Left ventricle myocardium inferior (tissue), 1 donor: Measurements from ENCODE around the gene SLC66A2. TPM values are rescaled to one million over a fixed set of nuclear protein-coding genes. Genes with fewer than 3 reads are reported as not detected.
"Not testable (repeated sequence)": the region's sequence is repeated elsewhere in the genome, so short reads cannot be mapped to it uniquely, and the experiment has no call there.

Source experiments
- DNase-seq: peaks from one replicate; pipeline ENCODE4 v3.0.0-alpha.2; 2020
- H3K27ac ChIP-seq: fragments of 200-600 bp; replicated peaks from 2 replicates; pipeline ENCODE4 v1.8.0; 2021
- H3K27me3 ChIP-seq: fragments of 200-600 bp; 2 replicates; pipeline ENCODE4 v1.8.0; 2021; ENCODE audit warnings: low read depth
- H3K36me3 ChIP-seq: fragments of 200-600 bp; 2 replicates; pipeline ENCODE4 v1.8.0; 2021
- H3K4me1 ChIP-seq: fragments of 200-600 bp; 2 replicates; pipeline ENCODE4 v1.8.0; 2021
- H3K4me3 ChIP-seq: fragments of 200-600 bp; 2 replicates; pipeline ENCODE4 v1.8.0; 2021; ENCODE audit warnings: mild to moderate bottlenecking, moderate library complexity
- H3K9me3 ChIP-seq: fragments of 200-600 bp; replicated peaks from 2 replicates; pipeline ENCODE4 v1.8.0; 2021
- CTCF ChIP-seq: fragments of 200-600 bp; IDR thresholded peaks from 2 replicates; pipeline ENCODE4 v1.8.0; 2021; ENCODE audit warnings: antibody characterized with exemption, mild to moderate bottlenecking, borderline replicate concordance
- intact Hi-C: fragments of 100-400 bp; cut with micrococcal nuclease; formaldehyde crosslinking; loops from one replicate; pipeline ENCODE4 v1.11.0; 2022
- total RNA-seq: library from RNA; stranded (reverse); fragmentation: NEBNext Ultra II Directional; extraction: Animal tissue kit (Norgen Biotek cat#: 25700); gene quantifications from one replicate; pipeline ENCODE4 v1.2.1, GENCODE V29; 2021
- donor health status: DM: no; HTN: yes; CAD: no; lungs with severe emphysema.

SLC66A2 gene
- total RNA-seq, 1 donor from 2014 or later: 27.4 TPM

DNA sequence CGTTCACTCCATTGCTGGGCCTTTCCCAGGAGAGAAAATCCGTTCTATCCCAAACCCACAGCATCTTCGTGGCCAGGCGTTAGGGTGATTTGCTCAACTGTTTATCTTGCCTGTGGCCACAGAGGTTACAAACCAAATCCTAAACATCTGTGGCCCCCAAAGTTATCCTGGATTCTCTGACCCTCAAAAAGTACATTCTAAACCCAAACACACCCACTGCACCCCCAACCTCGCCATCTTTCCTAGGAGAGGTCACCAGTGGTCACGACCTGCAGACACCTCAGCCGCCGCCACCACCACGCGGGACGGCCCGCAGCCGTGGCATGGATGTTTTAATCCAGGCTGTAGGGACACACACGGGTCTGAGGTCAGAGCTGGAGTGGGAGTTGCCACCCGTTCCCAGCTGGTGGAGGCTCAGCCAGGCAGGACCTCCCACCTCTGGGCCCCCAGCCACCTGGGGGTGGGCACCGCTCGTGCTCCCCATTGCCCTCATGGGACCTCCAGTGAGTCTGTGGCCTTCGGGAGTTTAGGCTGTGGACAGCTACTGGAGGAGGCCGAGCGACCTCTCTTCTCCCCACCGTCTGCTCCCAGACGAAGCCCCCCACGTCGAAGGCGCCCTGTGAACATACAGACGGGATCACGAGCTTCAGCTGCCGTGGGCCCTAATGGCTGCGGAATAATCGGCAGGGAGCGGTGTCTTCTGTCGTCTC, 81.7 kb downstream of the SLC66A2 start:
- H3K4me3 ChIP-seq: no peak overlapping the region
- H3K4me1 ChIP-seq: no peaks in the 10 kb centered on the region
- no peak for DNase-seq
- intact Hi-C loops: no loop called here
- TF ChIP-seq CTCF: no peak
- H3K27me3 ChIP-seq: peaks cover 42% of the 10 kb centered on the region
- H3K36me3 ChIP-seq: no peaks in the 10 kb centered on the region
- H3K9me3 ChIP-seq: no peaks in the 10 kb centered on the region
- H3K27ac ChIP-seq: no peak overlapping the region

- H3K4me1 ChIP-seq: no peaks in the 10 kb centered on the region
- intact Hi-C loops: no loop called here
- H3K4me3 ChIP-seq: no peak overlapping the region
- no peak for TF ChIP-seq CTCF
- no peak for DNase-seq
- peaks cover 40% of the 10 kb centered on the region for H3K27me3 ChIP-seq
- H3K27ac ChIP-seq: no peak overlapping the region
- no peaks in the 10 kb centered on the region for H3K9me3 ChIP-seq
- H3K36me3 ChIP-seq: no peaks in the 10 kb centered on the region
Observed at GRCh38 chr18:79868811-79869541, 82.5 kb downstream of the SLC66A2 start.

DNA sequence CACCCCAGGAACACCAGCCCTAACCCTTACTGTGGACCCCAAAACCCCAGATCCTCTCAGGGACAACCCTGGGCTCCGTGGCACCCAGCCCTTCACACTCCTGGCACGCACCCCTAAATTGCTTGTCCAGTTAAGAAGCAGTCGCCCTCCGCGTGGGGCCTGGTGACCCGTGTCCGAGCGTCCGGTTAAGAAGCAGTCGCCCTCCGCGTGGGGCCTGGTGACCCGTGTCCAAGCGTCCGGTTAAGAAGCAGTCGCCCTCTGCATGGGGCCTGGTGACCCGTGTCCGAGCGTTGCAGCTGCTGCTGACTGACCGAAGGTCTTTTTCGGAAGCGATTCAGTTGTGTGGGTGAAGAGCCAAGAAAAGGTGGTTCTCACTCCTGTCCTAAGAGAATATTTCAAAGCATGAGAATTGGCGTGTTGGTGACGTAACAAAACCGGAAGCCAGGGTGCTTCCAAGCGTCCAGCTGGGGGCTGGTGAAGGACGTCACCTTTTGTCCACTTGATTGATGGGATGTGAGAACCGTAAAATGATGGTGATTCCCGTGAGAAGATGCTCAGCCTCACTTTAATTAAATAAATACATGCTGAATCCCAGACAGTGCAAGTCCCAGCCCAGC, 83.2 kb downstream of the SLC66A2 start:
- no peak for TF ChIP-seq CTCF
- no peaks in the 10 kb centered on the region for H3K4me1 ChIP-seq
- DNase-seq: no peak
- no peaks in the 10 kb centered on the region for H3K9me3 ChIP-seq
- no peak overlapping the region for H3K4me3 ChIP-seq
- H3K27ac ChIP-seq: no peak overlapping the region
- intact Hi-C loops: no loop called here
- peaks cover 38% of the 10 kb centered on the region for H3K27me3 ChIP-seq
- H3K36me3 ChIP-seq: no peaks in the 10 kb centered on the region

DNA sequence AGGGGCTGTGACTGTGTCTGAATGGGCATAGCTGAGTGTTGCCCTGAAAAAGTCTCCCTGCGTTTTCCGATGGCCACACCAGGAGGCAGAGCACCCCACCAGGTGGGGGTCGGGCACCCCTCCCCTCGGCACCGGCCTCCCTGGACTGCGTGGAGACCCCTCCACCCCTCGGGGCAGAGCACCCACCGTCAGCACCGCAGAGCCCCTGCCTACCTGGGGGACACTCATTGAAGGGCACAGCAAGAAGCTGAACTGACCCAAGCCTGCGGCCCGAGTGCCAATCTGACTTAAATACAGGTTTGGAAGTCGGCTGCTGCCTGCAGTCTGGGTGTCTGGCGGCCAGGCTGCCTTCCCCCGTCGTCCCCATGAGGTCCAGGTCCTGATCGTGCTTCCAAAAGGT, 83.8 kb downstream of the SLC66A2 start:
- Histone ChIP-seq H3K9me3 (peaks cover under 1% of the 10 kb centered on the region), H3K27me3 (peaks cover 38% of the 10 kb centered on the region), H3K4me3 (no peak overlapping the region), H3K4me1 (no peaks in the 10 kb centered on the region), H3K27ac (no peak overlapping the region), H3K36me3 (no peaks in the 10 kb centered on the region)
- TF ChIP-seq CTCF: no peak
- intact Hi-C loops: no loop called here
- DNase-seq: no peak

DNA sequence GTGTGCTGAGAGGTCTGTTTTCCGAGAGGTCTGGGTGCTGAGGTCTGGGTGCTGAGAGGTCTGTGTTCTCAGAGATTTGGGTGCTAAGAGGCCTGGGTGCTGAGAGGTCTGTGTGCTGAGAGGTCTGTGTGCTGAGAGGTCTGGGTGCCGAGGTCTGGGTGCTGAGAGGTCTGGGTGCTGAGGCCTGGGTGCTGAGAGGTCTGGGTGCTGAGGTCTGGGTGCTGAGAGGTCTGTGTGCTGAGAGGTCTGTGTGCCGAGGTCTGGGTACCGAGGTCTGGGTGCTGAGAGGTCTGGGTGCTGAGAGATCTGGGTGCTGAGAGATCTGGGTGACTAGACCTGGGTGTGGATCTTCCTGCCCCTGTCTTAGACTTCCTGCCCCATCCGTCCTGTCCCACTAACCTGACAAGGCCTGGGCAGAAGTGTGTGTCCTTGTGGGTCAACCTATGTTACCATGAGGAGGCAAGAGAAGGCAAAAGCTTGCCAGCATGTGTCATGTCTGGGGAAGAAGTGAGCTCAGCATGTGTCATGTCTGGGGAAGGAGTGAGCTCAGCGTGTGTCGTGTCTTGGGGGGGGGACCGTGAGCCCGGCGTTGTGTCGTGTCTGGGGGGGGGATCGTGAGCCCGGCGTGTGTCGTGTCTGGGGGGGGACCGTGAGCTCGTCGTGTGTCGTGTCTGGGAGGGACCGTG, 84.4 kb downstream of the SLC66A2 start:
- intact Hi-C loops: no loop called here
- peaks cover 7% of the 10 kb centered on the region for H3K9me3 ChIP-seq
- no peaks in the 10 kb centered on the region for H3K36me3 ChIP-seq
- no peak for TF ChIP-seq CTCF
- no peaks in the 10 kb centered on the region for H3K4me1 ChIP-seq
- no peak overlapping the region for H3K27ac ChIP-seq
- peaks cover 39% of the 10 kb centered on the region for H3K27me3 ChIP-seq
- no peak overlapping the region for H3K4me3 ChIP-seq
- DNase-seq: no peak

DNA sequence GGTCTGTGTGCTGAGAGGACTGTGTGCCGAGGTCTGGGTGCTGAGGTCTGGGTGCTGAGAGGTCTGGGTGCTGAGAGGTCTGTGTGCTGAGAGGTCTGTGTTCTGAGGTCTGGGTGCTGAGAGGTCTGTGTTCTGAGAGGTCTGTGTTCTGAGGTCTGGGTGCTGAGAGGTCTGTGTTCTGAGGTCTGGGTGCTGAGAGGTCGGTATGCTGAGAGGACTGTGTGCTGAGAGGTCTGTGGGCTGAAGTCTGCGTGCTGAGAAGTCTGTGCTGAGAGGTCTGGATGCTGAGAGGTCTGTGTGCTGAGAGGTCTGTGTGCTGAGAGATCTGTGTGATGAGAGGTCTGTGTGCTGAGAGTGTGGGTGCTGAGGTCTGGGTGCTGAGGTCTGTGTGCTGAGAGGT, 85.5 kb downstream of the SLC66A2 start:
- H3K4me3 ChIP-seq, DNase-seq, intact Hi-C loops, H3K36me3 ChIP-seq, H3K4me1 ChIP-seq, H3K27ac ChIP-seq: not testable (repeated sequence)
- Histone ChIP-seq H3K27me3 (peaks cover 38% of the 10 kb centered on the region), H3K9me3 (peaks cover 18% of the 10 kb centered on the region)

DNA sequence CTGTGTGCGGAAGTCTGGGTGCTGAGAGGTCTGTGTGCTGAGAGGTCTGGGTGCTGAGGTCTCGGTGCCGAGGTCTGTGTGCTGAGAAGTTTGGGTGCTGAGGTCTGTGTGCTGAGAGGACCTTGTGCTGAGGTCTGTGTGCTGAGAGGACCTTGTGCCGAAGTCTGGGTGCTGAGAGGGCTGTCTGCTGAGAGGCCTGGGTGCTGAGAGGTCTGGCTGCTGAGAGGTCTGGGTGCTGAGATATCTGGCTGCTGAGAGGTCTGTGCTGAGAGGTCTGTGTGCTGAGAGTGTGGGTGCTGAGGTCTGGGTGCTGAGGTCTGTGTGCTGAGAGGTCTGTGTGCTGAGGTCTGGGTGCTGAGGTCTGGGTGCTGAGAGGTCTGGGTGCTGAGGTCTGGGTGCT, 86.5 kb downstream of the SLC66A2 start:
- H3K4me3 ChIP-seq, H3K4me1 ChIP-seq, intact Hi-C loops, DNase-seq, H3K27ac ChIP-seq, H3K36me3 ChIP-seq: not testable (repeated sequence)
- peaks cover 27% of the 10 kb centered on the region for H3K9me3 ChIP-seq
- peaks cover 37% of the 10 kb centered on the region for H3K27me3 ChIP-seq
